GM13976 (cell line): ENCODE results near the gene PCDH1.

ENCODE experiments used
- DNase-seq: peaks from one replicate; pipeline ENCODE4 v3.0.0; 2012; ENCODE audit warnings: low spot score
- CTCF ChIP-seq: IDR thresholded peaks from 2 replicates; pipeline ENCODE4 v1.5.1; 2012; ENCODE audit warnings: borderline replicate concordance, mild to moderate bottlenecking; ENCODE audit not compliant: insufficient read depth; ENCODE audit errors: extremely low read depth, missing control alignments, control extremely low read depth
- in situ Hi-C: fragments of 300-500 bp; cut with MboI; formaldehyde crosslinking; loops from one replicate; pipeline ENCODE4 v1.12.0; 2022; ENCODE audit warnings: low sequenced_read_pairs, mixed read lengths, inconsistent platforms; ENCODE audit not compliant: unreplicated experiment

PCDH1 gene

DNA sequence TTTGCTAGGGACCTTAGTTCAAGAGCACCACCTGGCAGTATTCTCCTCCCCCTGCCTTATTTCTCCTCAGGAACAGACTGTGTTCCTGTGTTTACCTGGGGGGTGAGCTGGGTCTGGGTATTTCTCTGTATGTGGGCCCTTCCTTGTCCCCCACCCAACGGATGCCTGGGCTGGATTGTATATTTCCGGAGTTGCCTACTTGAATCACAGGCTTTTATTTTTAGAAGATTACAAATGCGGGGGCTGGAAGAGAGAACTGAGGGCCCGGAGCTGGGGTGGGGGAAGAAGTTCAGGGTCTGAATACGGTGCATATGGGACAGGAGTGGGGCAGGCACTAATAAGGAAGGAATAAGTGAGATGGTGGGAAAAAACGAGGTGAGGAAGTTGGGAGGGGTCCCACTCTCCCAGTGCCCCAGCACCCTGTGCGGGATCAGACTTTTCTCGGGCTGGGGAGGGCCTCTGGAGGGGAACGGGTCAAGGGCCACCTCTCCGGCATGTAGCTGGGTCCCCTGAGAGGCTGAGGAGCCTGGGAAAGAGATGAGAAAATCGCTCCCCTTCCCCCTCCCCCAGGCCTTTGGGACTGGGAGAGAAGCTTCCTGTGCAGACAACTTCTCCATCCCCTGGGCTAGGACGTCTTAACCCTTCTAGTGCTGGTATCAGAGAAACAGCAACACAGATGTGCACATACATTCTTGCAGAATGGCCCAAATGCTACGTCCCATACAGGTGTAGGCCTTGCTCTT, 42.1 kb downstream of the PCDH1 start:
- in situ Hi-C loops = no loop called here
- no peak for DNase-seq
- no peak for TF ChIP-seq CTCF

GRCh38 chr5:141834331-141834730, 43.9 kb downstream of the PCDH1 start:
- no peak for DNase-seq
- no peak for TF ChIP-seq CTCF
- in situ Hi-C loops = no loop called here

DNA sequence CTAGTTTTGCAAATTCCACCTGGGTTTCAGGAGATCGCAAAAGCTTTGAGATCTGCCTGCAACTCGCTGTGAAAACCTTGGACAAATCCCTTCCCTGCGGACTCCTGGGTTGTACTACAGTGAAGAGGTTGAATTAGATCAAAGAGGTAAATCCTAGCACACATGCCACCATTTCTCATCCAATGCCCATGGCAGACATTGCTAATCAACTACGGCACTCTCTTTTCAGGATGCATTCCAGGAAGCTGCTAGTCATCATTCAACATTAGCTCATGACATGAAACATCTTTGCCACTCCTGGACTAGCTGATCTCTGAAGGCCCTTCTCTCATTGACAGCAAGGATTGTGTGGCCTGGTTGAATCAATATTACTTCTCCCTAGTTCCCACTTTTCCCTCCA, 46.1 kb downstream of the PCDH1 start:
- no peak for DNase-seq
- in situ Hi-C loops = no loop called here
- no peak for TF ChIP-seq CTCF

GRCh38 chr5:141828162-141828561, 50.0 kb downstream of the PCDH1 start:
- no peak for DNase-seq
- TF ChIP-seq CTCF = no peak
- in situ Hi-C loops = no loop called here

- no peak for DNase-seq
- in situ Hi-C loops = no loop called here
- no peak for TF ChIP-seq CTCF
Measured at GRCh38 chr5:141826674-141827073, 51.5 kb downstream of the PCDH1 start.

GRCh38 chr5:141825791-141826560, 52.2 kb downstream of the PCDH1 start:
- in situ Hi-C loops = no loop called here
- TF ChIP-seq CTCF = peak; percentile 36
- peak; percentile 74 for DNase-seq
